ENCODE measurements around the gene SPATC1L.

Gene SPATC1L

DNA sequence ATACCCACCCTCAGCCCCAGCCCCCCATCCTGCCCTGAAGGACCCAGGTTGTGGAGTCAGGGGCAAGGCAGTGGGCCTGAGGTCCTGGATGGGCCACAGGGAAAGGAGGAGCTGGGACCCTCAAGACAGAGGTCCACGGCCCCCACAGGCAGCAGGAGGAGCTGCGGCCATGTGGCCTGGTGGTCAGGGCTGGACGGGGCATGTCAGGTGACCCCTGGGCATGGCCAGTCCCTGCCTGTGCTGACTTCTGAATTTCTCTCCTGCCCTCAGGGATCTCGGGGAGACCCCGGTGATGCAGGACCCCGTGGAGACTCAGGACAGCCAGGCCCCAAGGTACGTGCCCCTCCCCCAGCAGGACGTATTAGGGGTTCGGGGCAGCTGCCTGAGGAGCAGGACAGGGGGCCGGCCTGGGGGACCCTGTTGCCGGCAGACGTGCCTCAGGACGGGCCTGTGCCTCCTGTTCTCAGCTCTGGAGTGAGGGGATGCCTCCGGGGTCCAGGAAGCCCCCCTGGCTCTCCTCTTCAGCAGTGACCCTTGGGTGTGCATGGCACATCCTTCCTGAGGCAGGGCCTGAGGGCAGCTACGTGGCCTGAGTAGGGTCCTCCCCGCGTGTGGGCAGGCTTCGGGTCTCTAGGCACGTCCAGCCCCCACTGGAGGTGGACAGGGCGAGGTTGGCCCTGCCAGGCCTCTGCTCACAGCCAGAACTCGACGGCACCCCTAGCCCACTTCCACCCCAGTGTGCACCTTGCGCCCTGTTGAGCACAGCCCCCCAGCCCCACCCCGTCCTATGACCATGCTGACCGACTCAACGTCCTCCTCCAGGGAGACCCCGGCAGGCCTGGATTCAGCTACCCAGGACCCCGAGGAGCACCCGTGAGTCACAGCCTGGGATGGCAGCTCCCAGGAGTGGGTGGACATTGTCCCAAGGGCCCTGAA lies 62.7 kb downstream of the SPATC1L start:
- DNase-seq (ENCODE audit: low read depth in 2 of 3, low spot score in 1 of 3): no peak

DNA sequence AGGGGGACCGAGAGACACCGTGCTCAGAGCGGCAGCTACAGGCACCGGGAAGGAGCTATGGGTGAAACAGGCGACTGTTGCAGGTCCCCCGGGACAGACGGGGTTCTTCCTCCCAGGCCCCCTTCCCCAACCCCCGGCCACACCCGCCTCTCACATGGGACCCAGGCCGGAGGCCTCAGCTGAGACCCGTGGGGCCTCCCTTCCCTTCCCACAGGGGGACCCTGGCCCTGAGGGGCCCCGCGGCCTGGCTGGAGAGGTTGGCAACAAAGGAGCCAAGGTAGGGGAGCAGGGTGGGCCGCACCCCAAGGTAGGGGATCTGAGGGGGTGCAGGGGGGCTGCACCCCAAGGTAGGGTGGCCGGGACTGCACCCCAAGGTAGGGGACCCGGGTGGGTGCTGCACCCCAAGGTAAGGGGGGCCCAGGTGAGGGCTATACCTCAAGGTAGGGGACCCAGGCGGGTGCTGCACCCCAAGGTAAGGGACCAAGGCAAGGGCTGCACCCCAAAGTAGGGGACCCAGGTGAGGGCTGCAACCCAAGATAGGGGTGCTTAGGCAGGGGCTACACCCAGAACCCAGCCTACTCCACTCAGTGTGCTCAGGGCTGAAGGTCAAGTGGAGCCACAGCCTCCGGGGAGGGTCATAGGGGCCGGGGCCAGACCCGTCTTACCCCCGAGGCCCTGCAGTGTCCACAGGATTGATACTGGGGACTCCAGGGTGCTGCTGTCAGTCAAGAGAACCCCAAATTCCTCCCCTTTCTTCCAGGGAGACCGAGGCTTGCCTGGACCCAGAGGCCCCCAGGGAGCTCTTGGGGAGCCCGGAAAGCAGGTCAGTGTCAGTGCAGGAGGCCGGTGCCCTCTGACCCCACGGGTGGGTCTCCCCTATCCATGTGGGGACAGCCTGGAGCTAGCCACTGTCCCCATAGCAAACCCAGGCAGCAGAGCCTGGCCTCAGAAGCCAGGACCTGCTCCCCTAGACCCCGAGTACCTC lies 63.7 kb downstream of the SPATC1L start:
- no peak for DNase-seq (ENCODE audit: low read depth in 2 of 3, low spot score in 1 of 3)

DNA sequence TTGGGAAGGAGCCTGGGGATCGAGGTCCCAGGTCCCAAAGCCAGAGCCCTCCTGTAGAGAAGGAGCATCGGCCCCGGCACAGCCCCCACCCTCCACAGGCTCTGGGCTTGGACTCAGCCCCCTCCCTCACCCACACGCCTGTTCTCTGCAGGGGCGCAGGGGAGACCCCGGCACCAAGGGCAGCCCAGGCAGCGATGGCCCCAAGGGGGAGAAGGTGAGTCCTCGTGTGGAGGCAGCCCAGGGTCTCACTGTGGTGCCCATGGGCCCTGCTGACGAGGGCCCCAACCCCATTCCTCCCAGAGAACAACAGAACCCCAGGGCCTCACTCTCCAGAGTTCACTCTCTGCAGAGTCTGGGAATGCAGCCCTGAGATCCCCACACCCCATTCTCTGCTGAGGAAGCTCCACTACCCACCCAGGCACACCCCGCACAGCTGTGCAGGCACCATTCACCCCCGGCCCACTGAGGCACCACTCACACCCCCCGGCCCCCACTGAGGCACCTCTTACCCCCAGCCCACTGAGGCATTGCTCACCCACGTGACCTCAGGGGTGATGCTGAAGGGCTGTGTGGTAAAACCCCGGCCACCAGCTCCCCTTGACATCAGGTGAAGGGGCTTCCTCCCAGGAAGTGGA lies 64.5 kb downstream of the SPATC1L start:
- DNase-seq (ENCODE audit: low read depth in 2 of 3, low spot score in 1 of 3): no peak

DNA sequence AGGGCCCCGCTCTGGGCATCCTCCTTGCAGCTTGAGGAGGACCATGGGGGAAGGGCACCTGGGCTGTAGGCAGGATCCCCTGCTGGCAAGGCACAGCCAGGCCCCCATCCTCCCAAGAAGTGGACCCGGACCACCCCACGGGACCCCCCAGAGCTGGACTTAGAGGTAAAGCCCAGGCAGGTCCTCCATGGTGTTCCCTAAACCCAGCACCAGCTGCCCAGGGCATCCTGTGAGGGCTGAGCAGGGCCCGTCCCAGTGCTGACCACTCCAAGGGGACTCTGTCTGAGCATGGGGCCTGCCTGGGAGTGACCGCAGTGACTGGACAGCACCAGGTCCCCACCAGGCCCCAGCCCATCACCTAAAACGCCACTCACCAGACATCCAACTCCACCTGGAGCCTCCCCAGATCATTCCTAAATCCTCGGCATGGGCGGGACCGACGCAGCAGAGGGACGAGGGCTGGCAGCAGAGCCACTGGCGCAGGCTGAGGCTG lies 65.1 kb downstream of the SPATC1L start:
- no peak for DNase-seq (ENCODE audit: low read depth in 2 of 3, low spot score in 1 of 3)

DNA sequence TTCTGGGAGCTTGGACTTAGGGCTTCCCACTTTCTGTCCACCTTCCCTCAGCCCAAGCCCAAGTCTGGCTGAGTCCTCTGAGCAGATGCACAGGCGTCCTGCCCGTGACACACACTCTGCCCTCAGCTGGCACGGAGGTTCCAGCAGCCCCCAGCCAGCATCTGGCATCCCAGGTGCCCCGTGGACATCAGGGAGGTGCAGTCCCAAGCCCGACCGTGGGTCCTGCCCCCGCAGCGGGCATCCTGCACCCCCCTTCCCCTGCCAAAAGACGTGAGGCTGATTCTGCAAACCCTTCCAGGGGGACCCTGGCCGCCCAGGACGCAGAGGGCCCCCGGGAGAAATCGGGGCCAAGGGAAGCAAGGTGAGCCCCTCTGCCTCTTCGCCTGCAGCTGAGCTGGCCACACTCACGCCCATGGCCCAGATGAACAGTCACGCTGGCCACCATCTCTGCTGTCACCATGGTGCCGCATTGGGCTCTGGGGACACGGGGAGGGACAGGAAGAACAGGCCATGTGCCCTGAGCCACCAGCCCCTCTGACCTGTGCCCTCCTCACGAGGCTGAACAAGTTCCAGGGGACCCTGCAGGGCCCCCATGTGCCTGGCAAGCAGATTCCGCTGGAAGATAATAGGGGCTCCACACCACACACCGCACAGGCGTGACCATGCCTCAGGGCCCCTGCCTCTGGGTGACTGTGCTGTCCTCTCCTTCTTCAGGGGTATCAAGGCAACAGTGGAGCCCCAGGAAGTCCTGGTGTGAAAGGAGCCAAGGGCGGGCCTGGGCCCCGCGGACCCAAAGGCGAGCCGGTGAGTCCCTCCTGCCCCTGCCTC lies 65.7 kb downstream of the SPATC1L start:
- DNase-seq (ENCODE audit: low read depth in 2 of 3, low spot score in 1 of 3): no peak

DNA sequence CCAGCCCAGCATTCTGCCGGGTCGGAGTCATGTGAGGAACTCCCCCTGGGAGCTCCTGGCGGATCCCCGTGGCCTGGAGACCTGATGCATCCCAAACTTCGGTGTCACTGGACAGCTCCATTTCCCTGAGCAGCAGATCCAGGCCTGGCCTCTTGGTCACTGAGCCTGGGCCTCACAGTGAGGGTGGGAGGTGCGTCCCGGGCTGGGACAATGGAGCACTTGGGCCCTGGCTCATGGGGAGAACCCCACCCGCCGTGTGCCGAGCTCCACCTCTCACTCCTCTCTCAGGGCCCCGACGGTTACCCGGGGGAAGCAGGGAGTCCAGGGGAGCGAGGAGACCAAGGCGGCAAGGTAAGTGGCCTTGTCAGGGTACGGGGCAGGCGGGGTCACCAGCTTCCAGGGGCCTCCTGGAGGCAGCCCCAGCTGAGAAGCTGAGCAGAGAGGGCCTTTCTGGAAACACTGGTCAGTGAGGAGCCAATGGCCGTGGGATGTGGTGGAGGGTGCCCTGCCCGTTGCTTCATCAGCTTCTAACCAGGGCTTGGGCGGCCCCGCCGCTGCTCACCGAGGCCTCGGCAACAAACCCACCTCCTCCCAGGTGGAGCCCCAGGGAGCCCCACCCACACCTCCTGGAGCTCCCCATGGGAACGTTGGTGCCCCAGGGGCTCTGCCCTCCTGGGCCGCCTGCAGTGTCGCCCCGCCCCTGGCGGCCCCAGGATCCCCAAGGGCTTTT lies 66.5 kb downstream of the SPATC1L start:
- no peak for DNase-seq (ENCODE audit: low read depth in 2 of 3, low spot score in 1 of 3)

DNA sequence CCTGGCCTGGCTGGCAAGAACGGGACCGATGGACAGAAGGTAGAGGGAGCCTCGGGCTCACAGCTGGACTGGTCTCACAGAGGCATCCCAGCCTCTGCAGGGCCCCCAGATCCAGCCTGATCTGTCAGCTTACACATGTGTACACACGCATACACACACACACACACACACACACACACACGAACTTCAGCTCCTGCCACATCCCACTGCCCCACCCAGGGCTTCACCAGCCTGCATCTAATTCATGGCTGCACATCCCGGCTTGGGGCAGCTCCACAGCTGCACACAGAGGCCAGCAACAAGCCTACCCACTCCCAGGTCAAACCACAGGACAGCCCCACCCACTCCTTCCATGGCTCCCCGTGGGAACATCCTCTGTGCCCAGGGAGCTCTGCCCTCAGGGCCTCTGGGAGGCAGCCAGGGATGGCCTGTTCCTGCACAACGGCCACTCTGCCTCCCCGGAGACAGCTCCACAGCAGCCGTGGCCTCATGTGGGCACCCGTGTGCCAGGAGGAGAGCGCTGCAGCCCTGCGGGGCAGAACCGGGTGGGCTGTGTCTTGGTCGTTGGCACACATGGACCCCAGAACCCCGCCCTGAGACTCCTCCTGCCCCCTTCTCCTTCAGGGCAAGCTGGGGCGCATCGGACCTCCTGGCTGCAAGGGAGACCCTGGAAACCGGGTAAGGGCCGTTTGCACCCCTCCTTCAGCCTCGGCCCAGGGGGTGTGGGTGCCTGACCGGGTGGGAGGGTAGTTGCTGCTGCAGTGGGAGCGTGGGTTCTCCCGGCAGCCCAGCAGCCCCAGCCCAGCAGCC lies 67.3 kb downstream of the SPATC1L start:
- DNase-seq (ENCODE audit: low read depth in 2 of 3, low spot score in 1 of 3): no peak

DNA sequence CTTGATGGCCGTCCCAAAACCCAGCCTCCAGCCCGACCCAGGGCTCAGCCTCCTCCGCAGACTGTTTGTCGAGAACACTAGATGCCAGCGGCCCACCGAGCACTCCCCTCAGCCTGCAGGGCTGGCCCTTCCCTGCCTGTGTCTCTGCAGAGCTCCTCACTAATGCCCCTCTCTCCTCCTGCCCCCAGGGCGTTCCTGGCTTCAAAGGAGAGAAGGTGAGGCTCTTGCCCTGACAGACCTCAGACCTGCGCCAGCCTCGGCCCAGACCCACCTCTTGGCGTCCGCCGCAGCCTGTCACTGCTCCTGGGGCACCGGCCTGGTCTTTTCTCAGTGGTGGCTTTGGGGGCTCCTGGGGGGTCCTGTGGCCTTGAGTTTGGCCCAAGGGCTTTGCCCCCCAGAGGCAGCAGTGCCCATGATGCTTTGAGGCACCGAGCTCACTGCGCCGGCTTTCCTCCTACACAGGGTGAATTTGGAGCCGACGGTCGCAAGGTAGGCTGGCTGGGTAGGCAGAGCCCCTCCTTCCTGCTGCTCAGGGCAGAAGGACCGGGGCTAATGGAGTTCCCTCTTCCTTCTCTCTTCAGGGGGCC lies 68.0 kb downstream of the SPATC1L start:
- DNase-seq (ENCODE audit: low read depth in 2 of 3, low spot score in 1 of 3): no peak

DNA sequence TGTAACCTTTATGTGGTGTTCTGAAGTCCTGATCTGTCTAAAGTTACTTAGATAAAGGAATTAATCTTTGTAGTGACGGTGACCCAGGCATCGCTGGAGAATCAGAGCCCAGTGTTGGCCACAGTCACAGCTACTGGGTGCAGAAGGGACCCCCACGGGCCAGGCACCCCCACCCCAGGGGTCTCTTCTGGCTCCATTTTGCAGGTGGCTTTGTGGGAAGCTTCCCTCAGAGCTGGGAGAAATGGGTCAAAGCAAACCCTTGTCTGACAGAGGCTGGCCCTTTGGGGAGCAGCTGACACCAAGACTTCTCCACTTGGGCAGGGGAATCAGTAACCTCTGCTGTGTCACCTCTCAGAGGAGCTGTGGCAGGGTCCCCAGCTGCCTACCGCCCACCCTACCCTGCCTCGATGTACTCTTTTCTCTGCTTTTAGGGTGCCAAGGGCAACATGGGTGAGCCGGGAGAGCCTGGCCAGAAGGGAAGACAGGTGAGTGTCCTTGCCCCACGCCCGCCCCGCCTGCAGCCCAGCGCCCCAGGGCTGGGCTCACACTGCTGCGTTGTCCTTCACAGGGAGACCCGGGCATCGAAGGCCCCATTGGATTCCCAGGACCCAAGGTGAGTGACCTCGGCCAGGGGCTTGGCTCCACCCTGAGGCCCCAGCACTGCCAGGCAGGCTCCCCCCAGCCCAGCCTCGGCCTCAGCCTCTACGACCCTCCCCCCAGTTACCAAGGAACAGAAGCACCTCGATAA lies 68.6 kb downstream of the SPATC1L start:
- DNase-seq (ENCODE audit: low read depth in 2 of 3, low spot score in 1 of 3): no peak

DNA sequence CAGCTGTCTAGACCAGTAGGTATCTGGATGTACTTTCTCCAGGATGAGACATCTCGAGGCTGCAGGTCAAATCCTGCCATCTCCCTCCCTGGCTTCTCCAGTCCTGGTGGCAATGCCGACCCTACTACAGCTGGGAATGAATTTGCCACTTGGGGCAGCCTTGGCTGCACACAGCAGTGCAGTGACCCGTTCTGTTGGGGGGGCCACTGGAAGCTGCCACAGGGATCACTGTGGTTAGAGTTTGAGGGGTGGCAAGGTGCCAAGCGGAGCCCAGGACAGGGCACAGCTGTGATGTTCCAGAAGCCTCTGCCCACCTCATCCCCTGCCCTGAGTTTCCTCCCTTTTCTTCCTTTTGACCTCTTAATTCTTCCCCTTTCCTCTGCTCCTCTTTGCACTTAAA lies 69.3 kb downstream of the SPATC1L start:
- DNase-seq (ENCODE audit: low read depth in 2 of 3, low spot score in 1 of 3): no peak

DNA sequence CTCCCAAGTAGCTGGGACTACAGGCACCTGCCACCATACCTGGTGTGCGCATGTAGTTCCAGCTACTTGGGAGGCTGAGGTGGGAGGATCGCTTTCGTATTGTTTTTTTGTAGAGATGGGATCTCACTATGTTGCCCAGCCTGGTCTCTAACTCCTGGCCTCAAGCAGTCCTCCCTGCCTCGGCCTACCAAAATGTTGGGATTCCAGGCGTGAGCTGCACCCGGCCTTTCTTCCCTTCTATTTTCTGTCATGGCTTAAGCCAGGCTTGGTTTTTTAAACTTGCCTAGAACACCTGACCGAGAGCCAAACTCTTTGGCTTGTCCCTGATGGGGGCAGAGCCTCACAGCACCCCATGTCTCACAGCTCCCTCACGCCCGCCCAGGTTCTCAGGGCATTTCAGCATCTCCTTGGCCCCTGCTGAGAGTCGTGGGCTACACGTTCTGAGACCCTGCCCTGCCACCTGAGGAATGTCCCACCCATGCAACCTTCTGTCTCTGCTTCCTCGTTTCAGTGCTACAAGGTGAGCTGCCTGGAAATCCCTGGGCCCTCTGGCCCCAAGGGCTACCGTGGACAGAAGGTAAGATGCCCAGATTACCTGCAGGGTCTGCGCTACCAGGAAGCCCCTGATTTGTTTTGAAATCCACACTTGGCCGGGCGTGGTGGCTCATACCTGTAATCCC lies 70.6 kb downstream of the SPATC1L start:
- no peak for DNase-seq (ENCODE audit: low read depth in 2 of 3, low spot score in 1 of 3)

DNA sequence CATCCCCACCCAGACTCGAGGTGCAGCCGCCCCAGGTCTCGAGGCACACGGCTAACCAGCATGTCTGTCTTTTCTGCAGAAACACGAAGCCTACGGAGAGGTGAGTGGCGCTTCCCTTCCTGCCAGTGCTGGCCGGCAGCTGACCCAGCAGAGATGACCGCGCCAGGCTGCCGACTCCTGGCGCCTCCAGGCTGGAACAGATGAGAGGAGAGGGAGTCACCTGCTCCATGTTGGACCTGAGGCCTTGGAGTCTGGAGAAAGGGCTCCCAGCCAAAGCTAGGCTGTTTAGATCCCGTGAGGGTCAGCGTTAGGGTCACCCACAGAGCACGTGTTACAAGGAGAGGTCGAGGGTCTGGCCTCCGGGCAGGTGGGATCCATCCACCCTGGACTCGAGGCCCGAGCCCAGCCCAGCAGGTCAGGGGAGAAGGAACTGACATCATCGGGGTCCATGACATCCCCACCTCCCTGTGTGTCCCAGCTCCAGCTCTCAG lies 71.5 kb downstream of the SPATC1L start:
- no peak for DNase-seq (ENCODE audit: low read depth in 2 of 3, low spot score in 1 of 3)

DNA sequence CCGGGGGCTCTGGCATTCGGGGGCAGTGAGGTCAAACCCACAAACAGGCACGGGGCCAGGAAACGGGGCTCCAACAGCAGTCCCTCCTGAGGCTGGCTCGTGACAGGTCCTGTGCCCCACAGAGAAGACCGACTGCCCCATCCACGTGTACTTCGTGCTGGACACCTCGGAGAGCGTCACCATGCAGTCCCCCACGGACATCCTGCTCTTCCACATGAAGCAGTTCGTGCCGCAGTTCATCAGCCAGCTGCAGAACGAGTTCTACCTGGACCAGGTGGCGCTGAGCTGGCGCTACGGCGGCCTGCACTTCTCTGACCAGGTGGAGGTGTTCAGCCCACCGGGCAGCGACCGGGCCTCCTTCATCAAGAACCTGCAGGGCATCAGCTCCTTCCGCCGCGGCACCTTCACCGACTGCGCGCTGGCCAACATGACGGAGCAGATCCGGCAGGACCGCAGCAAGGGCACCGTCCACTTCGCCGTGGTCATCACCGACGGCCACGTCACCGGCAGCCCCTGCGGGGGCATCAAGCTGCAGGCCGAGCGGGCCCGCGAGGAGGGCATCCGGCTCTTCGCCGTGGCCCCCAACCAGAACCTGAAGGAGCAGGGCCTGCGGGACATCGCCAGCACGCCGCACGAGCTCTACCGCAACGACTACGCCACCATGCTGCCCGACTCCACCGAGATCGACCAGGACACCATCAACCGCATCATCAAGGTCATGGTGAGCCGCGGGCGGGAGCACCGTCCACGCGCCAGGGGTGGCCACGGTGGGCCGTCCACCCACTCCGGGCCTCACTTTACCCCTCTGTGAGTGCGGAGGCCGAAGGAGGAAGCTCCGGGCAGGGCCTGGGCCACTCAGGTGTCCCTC lies 72.2 kb downstream of the SPATC1L start:
- no peak for DNase-seq (ENCODE audit: low read depth in 2 of 3, low spot score in 1 of 3)

DNA sequence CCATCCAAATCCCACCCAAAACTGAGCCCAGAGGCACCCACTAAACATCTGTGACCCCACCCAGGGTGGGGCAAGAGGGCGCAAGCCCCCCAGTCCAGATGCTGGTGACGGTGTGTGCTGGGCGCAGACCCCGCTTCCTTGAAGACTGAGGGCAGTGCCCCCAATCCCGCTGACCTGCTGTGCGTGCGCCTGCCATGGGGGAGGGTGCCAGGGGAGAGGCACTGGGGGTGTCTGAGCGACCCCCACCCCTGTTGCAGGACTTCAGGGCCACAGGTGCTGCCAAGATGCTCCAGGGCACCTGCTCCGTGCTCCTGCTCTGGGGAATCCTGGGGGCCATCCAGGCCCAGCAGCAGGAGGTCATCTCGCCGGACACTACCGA lies 73.1 kb downstream of the SPATC1L start:
- no peak for DNase-seq (ENCODE audit: low read depth in 2 of 3, low spot score in 1 of 3)

All from stimulated activated CD4-positive, alpha-beta T cell treated with anti-CD3 and anti-CD28 coated beads, Interleukin-12 subunit alpha, Interleukin-12 subunit beta, amount 100 ng/mL, for 48 hours (primary cell).